Umbilical cord (tissue), 2 donors: Measurements from ENCODE around the gene HPS3. TPM values are rescaled to one million over a fixed set of nuclear protein-coding genes. Genes with fewer than 3 reads are reported as not detected.
"Not testable (repeated sequence)": the region's sequence is repeated elsewhere in the genome, so short reads cannot be mapped to it uniquely, and the experiment has no call there.

Experiments used
- DNase-seq: peaks from one replicate; pipeline ENCODE4 v3.0.0-alpha.2; 2015; ENCODE audit warnings: low spot score
- total RNA-seq: library from RNA; depleted of rRNA; stranded (reverse); fragments of >200 nt; gene quantifications from one replicate; pipeline ENCODE4 v1.2.3, GENCODE V29; 2014; ENCODE audit warnings: low replicate concordance; ENCODE audit not compliant: insufficient read depth

Gene HPS3
- total RNA-seq, 1 donor from 2014 or later, result 28.4 TPM

- DNase-seq, result no peak
Measured at GRCh38 chr3:149186219-149186618, 56.8 kb downstream of the HPS3 start.

DNA sequence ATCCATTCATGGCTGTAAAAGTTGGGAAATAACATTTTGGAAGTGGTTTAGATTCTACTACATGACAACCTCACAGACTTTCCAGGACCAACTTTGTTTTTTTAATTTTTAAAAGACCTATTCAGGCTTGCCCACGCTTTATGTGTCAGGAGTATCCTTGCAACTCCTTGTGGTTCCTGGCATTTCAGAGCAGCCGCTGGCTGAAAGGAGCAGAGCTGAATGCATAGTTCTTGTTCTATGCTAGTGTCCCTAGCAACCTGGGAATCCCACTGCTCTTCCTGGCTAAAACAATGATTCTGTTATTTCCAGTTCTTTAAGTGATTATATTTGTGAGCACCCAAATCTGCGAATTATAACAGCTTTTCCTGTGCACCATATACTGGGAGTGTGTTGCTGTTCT lies 57.3 kb downstream of the HPS3 start:
- no peak for DNase-seq

DNA sequence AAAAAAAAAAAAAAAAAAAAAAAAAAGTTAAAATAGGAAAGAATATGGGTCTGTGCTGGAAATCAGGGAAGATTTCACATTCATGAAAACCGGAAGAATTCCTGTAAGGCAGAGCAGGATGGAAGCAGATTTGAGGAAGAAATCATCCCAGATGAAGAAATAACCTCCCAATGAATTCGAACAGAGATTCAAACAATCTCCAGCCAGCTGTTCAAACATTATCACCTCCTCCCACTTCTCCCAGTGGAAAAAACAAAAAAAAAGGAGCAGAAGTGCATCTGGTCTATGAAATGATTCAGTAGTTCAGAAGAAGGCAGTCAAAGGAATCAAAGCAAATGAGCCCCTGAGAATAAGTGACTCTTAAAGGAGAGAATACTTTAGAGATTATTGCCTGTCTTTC lies 59.1 kb downstream of the HPS3 start:
- DNase-seq, result no peak

GRCh38 chr3:149195221-149195620 lies 65.8 kb downstream of the HPS3 start:
- no peak for DNase-seq

- DNase-seq, result not testable (repeated sequence)
Measured at GRCh38 chr3:149196805-149197592, 67.6 kb downstream of the HPS3 start.

- DNase-seq, result no peak
Measured at GRCh38 chr3:149197669-149198068, 68.2 kb downstream of the HPS3 start.

- no peak for DNase-seq
Measured at GRCh38 chr3:149198611-149199010, 69.2 kb downstream of the HPS3 start.

GRCh38 chr3:149199474-149199873 lies 70.0 kb downstream of the HPS3 start:
- DNase-seq, result no peak

DNA sequence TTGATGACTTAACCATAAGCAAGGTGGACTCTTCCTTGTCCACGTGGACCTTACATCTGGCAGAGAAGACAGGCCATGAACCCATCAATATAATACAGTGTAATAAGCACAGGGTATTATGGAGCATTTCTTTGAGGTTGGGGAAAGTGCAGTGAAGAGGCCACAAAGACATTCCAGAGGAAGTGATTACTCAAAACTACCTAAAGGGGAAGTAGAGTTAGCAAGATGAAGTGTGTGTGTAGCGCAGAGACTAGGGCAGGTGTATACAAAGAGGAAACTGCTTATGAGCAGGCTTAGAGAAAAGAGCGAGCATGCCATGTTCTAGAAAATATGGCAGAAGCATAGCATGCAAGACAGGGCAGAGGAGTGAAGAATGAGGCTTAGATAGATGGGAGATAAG lies 74.3 kb downstream of the HPS3 start:
- no peak for DNase-seq

- DNase-seq, result no peak
Measured at GRCh38 chr3:149204390-149204991, 75.1 kb downstream of the HPS3 start.

DNA sequence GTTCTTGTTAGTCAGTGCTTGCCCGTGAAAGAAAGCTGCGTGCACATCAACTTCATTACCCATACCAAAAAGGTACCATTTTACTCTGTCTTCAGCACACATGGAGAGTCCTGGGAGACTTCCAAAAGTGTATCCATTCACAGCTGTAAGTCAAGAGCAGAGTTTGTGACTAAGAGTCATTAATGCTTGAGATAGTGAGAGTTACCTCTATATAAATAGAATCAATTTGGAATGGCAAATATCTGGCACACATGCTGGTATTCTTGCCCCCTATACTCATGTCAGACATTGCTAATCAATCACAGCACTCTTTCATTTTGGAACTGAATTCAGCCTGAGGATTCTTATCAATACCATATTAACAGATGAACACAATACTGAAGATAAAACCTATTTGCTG lies 78.0 kb downstream of the HPS3 start:
- DNase-seq, result no peak

GRCh38 chr3:149209431-149209830 lies 80.0 kb downstream of the HPS3 start:
- DNase-seq, result peak; percentile 33

- DNase-seq, result no peak
Measured at GRCh38 chr3:149212386-149212785, 82.9 kb downstream of the HPS3 start.

GRCh38 chr3:149214702-149215101 lies 85.3 kb downstream of the HPS3 start:
- DNase-seq, result no peak

DNA sequence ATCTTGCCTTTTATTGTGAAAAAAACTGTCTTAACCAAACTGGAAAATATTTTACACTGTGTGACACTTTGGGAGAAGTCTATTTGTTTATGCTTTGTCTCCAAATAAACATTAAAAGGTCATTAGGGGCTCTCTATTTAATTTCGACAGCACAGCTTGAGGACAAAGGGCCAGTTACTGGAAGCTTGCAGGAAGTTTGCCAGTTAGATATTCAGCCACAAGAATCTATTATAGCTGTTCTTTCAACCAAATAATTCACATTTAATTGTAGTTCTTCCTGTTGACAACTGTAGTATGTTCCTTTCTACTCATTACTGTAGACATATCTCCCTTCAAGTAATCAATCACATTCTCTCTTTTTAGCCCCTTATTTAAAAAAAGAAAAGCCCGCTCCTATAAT lies 86.1 kb downstream of the HPS3 start:
- DNase-seq, result no peak

DNA sequence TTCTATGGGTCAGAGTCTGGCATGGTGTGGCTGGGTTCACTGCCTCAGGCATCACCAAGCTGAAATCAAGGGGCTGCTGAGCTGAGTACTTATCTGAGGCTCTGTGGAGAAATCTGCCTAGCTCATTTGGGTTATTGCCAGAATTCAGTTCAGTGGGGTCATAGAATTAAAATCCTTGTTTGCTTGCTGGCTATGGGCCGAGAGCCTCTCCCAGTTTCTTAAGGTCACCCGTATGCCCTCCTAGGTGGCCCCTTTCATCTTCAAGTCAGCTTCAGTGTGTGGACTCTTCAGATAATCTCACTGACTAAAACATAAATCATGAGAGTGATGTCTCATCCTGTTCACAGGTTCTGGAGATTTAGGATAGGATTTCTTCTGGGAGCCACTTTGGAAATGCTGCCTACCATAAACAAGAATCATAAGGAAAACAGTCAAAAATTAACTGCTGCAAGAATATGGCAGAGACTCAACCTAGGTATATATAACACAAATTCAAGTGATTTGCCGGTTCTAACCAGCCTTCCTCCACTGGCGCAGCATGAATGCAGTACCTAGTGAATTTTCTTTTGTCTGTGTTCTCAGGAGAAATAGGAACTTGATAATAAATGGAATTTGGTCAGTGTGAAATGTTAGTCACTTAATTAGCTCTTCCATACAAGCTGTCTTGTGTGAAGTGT lies 86.9 kb downstream of the HPS3 start:
- DNase-seq, result peak; percentile 68

DNA sequence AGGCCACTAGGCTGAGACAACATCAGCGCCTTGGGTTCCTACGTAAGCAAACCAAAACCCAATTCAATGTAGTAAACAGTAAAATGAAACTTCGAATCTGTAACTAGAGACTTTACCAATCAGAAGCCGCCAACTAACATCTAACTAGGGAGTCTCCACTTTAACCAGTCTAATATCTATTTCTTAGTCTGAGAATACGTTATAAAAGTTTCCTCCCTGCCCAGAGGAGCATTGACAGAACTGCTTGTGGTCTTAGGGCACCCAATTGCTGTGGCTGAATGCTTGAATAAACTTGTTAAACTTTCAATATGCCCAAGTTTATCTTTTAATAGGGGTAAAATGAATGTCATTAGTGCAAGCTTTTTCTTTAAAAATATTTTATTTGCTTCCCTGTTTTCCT lies 87.9 kb downstream of the HPS3 start:
- DNase-seq, result no peak

- DNase-seq, result not testable (repeated sequence)
Measured at GRCh38 chr3:149219380-149220121, 90.1 kb downstream of the HPS3 start.

DNA sequence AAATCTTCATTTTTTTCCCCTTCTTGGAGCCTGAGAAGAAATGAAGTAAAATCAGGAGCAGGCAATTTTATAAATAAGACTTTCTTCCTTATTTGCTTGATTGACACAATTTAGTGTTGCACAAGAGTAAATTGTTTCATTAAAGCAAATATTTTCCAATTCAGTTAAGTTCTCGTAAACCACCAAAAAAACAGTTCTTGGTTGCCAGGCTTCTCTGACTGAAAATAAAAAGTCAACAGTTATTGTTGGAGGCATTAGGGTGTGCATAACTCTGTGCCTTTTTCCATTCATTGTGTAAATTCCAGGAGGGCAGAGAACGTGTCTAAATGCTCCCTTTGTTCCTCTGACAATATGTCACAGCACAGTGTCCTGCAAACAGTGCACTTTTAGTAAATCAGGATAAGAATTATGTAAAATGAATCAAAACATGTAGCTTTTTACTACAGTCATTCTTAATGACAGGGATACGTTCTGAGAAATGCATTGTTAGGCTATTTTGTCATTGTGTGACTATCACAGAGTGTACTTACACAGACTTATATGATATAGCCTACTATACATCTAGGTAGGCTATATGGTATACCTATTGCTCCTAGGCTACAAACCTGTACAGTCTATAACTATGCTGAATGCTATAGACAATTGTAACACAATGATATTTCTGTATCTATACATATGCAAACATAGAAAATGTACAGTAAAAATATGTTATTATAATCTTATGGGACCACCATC lies 92.5 kb downstream of the HPS3 start, which contains the start of gene CP:
Gene CP, minus strand, starts transcription at position 47 of the 735 bp plus-strand sequence. Its CDS starts 37 bp downstream, at position 10.
- DNase-seq, result no peak
